Ishikawa (cell line): ENCODE measurements around the gene SSH2.

ENCODE experiments used
- CREB1 ChIP-seq: IDR thresholded peaks from 2 replicates; pipeline ENCODE4 v1.6.1; 2012; ENCODE audit warnings: low read depth
- EGR1 ChIP-seq: IDR thresholded peaks from 2 replicates; pipeline ENCODE4 v1.6.1; 2012
- EP300 ChIP-seq: IDR thresholded peaks from 2 replicates; pipeline ENCODE4 v1.6.1; 2012; ENCODE audit warnings: borderline replicate concordance
- NFIC ChIP-seq: IDR thresholded peaks from 2 replicates; pipeline ENCODE4 v1.6.1; 2012
- RAD21 ChIP-seq: IDR thresholded peaks from 2 replicates; pipeline ENCODE4 v1.6.1; 2012; ENCODE audit warnings: low read depth
- TAF1 ChIP-seq: IDR thresholded peaks from 2 replicates; pipeline ENCODE4 v1.6.1; 2012; ENCODE audit warnings: low read depth, mild to moderate bottlenecking
- TCF12 ChIP-seq: IDR thresholded peaks from 2 replicates; pipeline ENCODE4 v1.6.1; 2012; ENCODE audit warnings: low read depth
- YY1 ChIP-seq: IDR thresholded peaks from 2 replicates; pipeline ENCODE4 v1.6.1; 2012; ENCODE audit warnings: low read depth
- TF ChIP-seq, protein P1 (sequence below): IDR thresholded peaks from 2 replicates; pipeline ENCODE4 v1.6.1; 2012; ENCODE audit warnings: low read depth, mild to moderate bottlenecking
- TF ChIP-seq, protein P2 (sequence below): IDR thresholded peaks from 2 replicates; pipeline ENCODE4 v1.6.1; 2012

DNA sequence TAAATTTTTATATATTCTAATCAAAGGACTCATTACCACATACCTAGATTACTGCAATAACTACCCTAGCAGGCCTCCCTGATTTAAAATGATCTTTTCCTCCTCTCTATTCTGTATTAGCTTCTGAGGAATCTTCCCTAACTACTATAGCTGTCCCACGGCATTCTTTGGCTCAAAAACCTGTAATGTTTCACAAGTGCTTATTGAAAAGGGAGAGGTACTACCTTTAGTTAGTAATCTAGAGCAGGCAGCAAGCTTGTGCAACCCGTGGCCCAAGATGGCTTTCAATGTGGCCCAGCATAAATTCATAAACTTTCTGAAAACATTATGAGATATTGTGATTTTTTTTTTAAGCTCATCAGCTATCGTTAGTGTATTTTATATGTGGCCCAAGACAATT, 236.3 kb downstream of the SSH2 start:
- TF ChIP-seq RAD21 (no peak), EP300 (no peak), NFIC (no peak), YY1 (no peak), EGR1 (no peak), TCF12 (no peak), TAF1 (no peak), CREB1 (no peak)
- TF ChIP-seq, protein P1, sequence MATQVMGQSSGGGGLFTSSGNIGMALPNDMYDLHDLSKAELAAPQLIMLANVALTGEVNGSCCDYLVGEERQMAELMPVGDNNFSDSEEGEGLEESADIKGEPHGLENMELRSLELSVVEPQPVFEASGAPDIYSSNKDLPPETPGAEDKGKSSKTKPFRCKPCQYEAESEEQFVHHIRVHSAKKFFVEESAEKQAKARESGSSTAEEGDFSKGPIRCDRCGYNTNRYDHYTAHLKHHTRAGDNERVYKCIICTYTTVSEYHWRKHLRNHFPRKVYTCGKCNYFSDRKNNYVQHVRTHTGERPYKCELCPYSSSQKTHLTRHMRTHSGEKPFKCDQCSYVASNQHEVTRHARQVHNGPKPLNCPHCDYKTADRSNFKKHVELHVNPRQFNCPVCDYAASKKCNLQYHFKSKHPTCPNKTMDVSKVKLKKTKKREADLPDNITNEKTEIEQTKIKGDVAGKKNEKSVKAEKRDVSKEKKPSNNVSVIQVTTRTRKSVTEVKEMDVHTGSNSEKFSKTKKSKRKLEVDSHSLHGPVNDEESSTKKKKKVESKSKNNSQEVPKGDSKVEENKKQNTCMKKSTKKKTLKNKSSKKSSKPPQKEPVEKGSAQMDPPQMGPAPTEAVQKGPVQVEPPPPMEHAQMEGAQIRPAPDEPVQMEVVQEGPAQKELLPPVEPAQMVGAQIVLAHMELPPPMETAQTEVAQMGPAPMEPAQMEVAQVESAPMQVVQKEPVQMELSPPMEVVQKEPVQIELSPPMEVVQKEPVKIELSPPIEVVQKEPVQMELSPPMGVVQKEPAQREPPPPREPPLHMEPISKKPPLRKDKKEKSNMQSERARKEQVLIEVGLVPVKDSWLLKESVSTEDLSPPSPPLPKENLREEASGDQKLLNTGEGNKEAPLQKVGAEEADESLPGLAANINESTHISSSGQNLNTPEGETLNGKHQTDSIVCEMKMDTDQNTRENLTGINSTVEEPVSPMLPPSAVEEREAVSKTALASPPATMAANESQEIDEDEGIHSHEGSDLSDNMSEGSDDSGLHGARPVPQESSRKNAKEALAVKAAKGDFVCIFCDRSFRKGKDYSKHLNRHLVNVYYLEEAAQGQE, result no peak
- TF ChIP-seq, protein P2, sequence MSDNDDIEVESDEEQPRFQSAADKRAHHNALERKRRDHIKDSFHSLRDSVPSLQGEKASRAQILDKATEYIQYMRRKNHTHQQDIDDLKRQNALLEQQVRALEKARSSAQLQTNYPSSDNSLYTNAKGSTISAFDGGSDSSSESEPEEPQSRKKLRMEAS, result no peak
